Psoas muscle (tissue), 8 donors: Measurements from ENCODE around the gene MRPL41. TPM values are rescaled to one million over a fixed set of nuclear protein-coding genes. Genes with fewer than 3 reads are reported as not detected.
"Not testable (repeated sequence)": the region's sequence is repeated elsewhere in the genome, so short reads cannot be mapped to it uniquely, and the experiment has no call there.

Experiments used
- ATAC-seq, 4 donors: fragments of 200-7000 bp; cut with Tn5 transposase; one replicate each; pipeline ENCODE4 v1.9.1; 2020; ENCODE audit warnings: moderate library complexity in 3 of 4, mild to moderate bottlenecking in 2 of 4
- DNase-seq, 2 donors: peaks; one replicate each; pipeline ENCODE4 v3.0.0-alpha.2; 2020
- H3K27ac ChIP-seq: fragments of 200-600 bp; one replicate; pipeline ENCODE4 v1.8.0; 2022
- H3K27me3 ChIP-seq, 3 donors: fragments of 200-600 bp in 1 of 3; one replicate each; pipeline versions ENCODE4 v1.6.1 to v1.8.0; 2013 to 2022; ENCODE audit warnings: low read length in 2 of 3, mild to moderate bottlenecking in 2 of 3, moderate library complexity in 1 of 3; ENCODE audit not compliant: insufficient read depth in 3 of 3
- H3K36me3 ChIP-seq, 2 donors: fragments of 200-600 bp in 1 of 2; one replicate each; pipeline versions ENCODE4 v1.6.1 to v1.8.0; 2013 to 2022; ENCODE audit warnings: low read depth in 1 of 2, mild to moderate bottlenecking in 1 of 2, moderate library complexity in 1 of 2; ENCODE audit not compliant: insufficient read depth in 1 of 2
- H3K4me1 ChIP-seq: fragments of 200-600 bp; one replicate; pipeline ENCODE4 v1.8.0; 2022
- H3K4me3 ChIP-seq: fragments of 200-600 bp; one replicate; pipeline ENCODE4 v1.8.0; 2022; ENCODE audit warnings: mild to moderate bottlenecking
- H3K9me3 ChIP-seq: fragments of 200-600 bp; one replicate; pipeline ENCODE4 v1.8.0; 2022
- WGBS, 3 donors: extraction: QIAGEN DNeasy Blood & Tissue Kit; methylation state at CpG; one replicate each; pipeline versions ENCODE4 v1.1.6 to v1.1.7; 2013; 5-methylcytosine and 5-hydroxymethylcytosine counted together
- intact Hi-C, 2 donors: fragments of 100-400 bp; cut with DNase I; formaldehyde crosslinking; loops; one replicate each; pipeline versions ENCODE4 v1.11.0 to v1.14.2; 2022
- polyA plus RNA-seq, 3 donors: library from polyadenylated mRNA; stranded (reverse); fragments of 200-250 nt; gene quantifications; one replicate each; pipeline ENCODE4 v1.2.3, GENCODE V29; 2013
- total RNA-seq, 4 donors: library from RNA; stranded (reverse); fragmentation: NEBNext Ultra II Directional in 2 of 4; extraction: Animal tissue kit (Norgen Biotek cat#: 25700) in 2 of 4; gene quantifications; one replicate each; pipeline versions ENCODE4 v1.2.1 to v1.2.4, GENCODE V29; 2021 to 2023
- TF ChIP-seq, protein P1 (sequence below): fragments of 200-600 bp; IDR thresholded peaks from one replicate; pipeline ENCODE4 v1.8.0; 2022; ENCODE audit warnings: antibody characterized with exemption
- donor health status: healthy with polysubstance abuse.
- donor health status: DM: no; HTN: no; CAD: no; lungs with moderate emphysema.
- donor health status: Bipolar disorder and iron deficiency.
- donor health status: healthy.
- donor health status: DM: yes; HTN: yes; CAD: no.
- donor health status: DM: no; HTN: no; CAD: no.
- donor health status: DM: no; HTN: no; CAD: no.
- donor health status: DM: yes; HTN: yes; CAD: no.

MRPL41 gene
- total and polyA plus RNA-seq, 7 donors: 78.0 to 226 (median 120) TPM

DNA sequence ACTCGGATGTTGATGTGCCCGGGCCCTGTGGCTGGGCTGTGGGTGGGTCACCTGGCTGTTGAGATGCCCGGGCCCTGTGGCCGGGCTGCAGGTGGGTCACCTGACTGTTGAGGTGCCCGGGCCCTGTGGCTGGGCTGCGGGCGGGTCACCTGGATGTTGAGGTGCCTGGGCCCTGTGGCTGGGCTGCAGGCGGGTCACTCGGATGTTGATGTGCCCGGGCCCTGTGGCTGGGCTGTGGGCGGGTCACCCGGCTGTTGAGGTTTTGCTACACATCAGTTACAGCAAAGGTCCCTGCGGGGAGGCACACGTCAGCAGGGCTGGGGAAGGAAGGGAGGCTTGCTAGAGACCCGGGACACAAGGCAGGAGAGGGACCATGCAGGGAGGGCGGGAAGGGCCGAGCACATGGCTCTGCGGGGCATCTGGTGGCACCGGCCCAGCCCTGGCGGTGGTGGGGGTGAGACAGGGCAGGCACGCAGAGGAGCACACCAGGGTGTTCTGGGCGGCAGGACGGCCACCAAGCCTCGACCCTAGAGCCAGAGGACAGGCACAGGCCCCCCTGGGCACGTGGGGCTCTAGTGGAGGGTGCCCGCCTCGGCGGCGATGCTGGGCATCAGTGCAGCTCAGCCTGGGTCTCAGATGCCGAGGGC, 36.9 kb upstream of the MRPL41 start:
- Histone ChIP-seq H3K4me1 (no peaks in the 10 kb centered on the region), H3K27me3 (no peaks in the 10 kb centered on the region), H3K36me3 (peaks cover 0 to 17% of the 10 kb centered on the region in 2 donors), H3K4me3 (no peak overlapping the region), H3K9me3 (no peaks in the 10 kb centered on the region), H3K27ac (no peak overlapping the region)
- TF ChIP-seq, protein P1, sequence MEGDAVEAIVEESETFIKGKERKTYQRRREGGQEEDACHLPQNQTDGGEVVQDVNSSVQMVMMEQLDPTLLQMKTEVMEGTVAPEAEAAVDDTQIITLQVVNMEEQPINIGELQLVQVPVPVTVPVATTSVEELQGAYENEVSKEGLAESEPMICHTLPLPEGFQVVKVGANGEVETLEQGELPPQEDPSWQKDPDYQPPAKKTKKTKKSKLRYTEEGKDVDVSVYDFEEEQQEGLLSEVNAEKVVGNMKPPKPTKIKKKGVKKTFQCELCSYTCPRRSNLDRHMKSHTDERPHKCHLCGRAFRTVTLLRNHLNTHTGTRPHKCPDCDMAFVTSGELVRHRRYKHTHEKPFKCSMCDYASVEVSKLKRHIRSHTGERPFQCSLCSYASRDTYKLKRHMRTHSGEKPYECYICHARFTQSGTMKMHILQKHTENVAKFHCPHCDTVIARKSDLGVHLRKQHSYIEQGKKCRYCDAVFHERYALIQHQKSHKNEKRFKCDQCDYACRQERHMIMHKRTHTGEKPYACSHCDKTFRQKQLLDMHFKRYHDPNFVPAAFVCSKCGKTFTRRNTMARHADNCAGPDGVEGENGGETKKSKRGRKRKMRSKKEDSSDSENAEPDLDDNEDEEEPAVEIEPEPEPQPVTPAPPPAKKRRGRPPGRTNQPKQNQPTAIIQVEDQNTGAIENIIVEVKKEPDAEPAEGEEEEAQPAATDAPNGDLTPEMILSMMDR: no peak
- ATAC-seq (no peak), DNase-seq (peak in 1 of 2 donors; percentile 46)
- intact Hi-C loops: no loop called here
- WGBS, 3 donors: 86 to 89% (median 89%) methylated on average over 17 to 29 of the region's 30 CpGs

DNA sequence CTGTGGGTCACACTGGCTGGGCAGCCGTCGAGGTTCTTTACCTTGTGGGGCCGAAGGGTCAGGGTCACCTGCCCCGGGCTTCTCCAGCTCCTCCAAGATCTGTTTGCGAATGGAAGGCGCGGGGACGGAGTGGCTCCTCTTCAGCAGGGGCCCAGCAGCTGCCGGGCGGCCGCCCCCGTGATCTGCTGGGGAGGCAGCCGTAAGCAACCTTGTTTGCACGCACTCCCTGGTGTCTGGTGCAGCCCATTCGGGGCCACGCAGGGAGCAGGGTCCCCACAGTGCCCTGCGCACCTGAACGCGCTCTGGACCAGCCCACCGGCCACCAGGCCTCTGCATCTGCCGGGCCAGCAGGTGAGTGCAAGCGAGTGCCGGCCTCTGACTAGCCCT, 36.3 kb upstream of the MRPL41 start:
- Histone ChIP-seq H3K36me3 (peaks cover 0 to 20% of the 10 kb centered on the region in 2 donors), H3K27me3 (no peaks in the 10 kb centered on the region), H3K9me3 (no peaks in the 10 kb centered on the region), H3K4me1 (no peaks in the 10 kb centered on the region), H3K27ac (no peak overlapping the region), H3K4me3 (no peak overlapping the region)
- TF ChIP-seq, protein P1: no peak
- DNase-seq: peak in 1 of 2 donors; percentile 23
- WGBS, 3 donors: 80 to 88% (median 84%) methylated on average over 15 to 23 of the region's 23 CpGs
- intact Hi-C loops: no loop called here
- ATAC-seq: peak in 1 of 4 donors; percentile 30

DNA sequence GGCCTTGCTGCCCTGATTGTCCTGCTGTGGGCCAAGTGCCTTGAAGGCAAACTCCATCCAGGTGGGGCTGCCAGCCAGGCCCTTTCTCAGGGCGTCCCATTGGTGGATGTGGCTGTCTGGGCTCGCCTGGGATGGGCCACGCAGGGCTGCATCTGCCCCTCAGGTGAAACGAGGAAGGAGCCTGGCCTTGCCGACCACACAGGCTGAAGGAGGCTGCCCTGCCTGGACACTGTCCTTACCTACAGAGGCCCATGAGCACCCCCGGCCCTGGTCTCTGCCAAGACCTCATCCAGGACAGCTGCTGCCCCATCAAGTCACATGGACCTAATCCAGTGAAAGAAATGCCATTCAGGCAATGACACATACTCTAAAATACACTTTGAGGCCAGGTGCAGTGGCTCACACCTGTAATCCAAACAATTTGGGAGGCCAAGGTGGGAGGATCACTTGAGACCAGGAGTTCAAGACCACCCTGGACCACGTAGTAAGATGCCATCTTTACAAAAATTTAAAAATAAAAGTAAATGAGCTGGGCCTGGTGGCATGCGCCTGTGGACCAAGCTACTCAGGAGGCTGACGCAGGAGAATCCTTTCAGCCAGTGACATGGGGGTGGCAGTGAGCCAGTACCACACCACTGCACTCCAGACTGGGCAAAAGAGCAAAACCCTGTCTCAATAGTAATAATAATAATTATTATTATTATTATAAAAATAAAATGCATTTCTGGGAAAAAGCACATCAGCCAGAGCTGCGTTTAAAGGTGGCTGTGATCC, 35.3 kb upstream of the MRPL41 start:
- ATAC-seq (peak in 2 of 4 donors; percentile 31 to 60), DNase-seq (no peak)
- WGBS, 3 donors: 83 to 90% (median 85%) methylated on average over 10 of the region's 10 CpGs
- TF ChIP-seq, protein P1: no peak
- Histone ChIP-seq H3K4me1 (peaks cover under 1% of the 10 kb centered on the region), H3K9me3 (no peaks in the 10 kb centered on the region), H3K27me3 (no peaks in the 10 kb centered on the region), H3K4me3 (no peak overlapping the region), H3K36me3 (peaks cover 0 to 22% of the 10 kb centered on the region in 2 donors), H3K27ac (no peak overlapping the region)
- intact Hi-C loops: no loop called here

GRCh38 chr9:137518661-137519459, 32.8 kb upstream of the MRPL41 start:
- H3K4me3 ChIP-seq, ATAC-seq, H3K27ac ChIP-seq, intact Hi-C loops, H3K27me3 ChIP-seq, DNase-seq, H3K9me3 ChIP-seq, H3K4me1 ChIP-seq: not testable (repeated sequence)
- peaks cover 0 to 23% of the 10 kb centered on the region in 2 donors for H3K36me3 ChIP-seq
- 86 to 92% (median 90%) methylated on average over 13 of the region's 13 CpGs for WGBS, 3 donors

GRCh38 chr9:137519553-137519952, 32.1 kb upstream of the MRPL41 start:
- H3K4me1 ChIP-seq: peaks cover 4% of the 10 kb centered on the region
- 86 to 93% (median 92%) methylated on average over 9 to 10 of the region's 10 CpGs for WGBS, 3 donors
- DNase-seq: no peak

More at GRCh38 chr9:137519553-137519952, 32.1 kb upstream of the MRPL41 start:
- Histone ChIP-seq H3K4me3 (no peak overlapping the region), H3K27me3 (no peaks in the 10 kb centered on the region), H3K9me3 (no peaks in the 10 kb centered on the region), H3K36me3 (peaks cover 0 to 29% of the 10 kb centered on the region in 2 donors), H3K27ac (no peak overlapping the region)
- TF ChIP-seq, protein P1: no peak
- intact Hi-C loops: no loop called here
- no peak for ATAC-seq
